ENCODE results near the gene RHBDD1. TPM values are rescaled to one million over a fixed set of nuclear protein-coding genes. Genes with fewer than 3 reads are reported as not detected.

The RHBDD1 gene
- total RNA-seq, 1 donor from 2014 or later: 40.6 TPM

GRCh38 chr2:226965376-226965775 is 129.5 kb downstream of the RHBDD1 start:
- intact Hi-C loops (cut with DNase I): no loop called here
- no peak for DNase-seq (ENCODE audit: low spot score)

GRCh38 chr2:226969417-226970080 is 133.7 kb downstream of the RHBDD1 start:
- no peak for DNase-seq (ENCODE audit: low spot score)
- intact Hi-C loops (cut with DNase I): no loop called here

DNA sequence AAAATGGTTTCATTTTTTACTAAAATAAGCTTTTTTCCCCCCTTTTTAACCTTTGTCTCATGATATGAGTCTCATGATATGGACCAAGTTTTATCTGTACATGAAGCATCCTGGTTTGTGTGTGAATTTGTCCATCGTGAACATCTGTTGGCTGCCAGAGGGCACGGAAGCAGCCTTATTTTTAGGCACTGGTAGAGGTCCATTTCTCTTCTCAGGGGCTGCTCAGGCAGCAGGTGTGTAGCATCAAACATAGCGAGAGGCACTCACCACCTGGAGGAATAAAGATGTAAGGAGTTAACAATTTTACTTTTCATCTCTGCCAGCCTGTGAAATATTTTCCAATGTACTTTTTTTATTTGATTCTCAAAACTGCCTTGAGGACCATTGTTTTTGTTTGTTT is 134.5 kb downstream of the RHBDD1 start:
- intact Hi-C loops (cut with DNase I): no loop called here
- DNase-seq (ENCODE audit: low spot score): no peak

GRCh38 chr2:226971084-226971483 is 135.2 kb downstream of the RHBDD1 start:
- no peak for DNase-seq (ENCODE audit: low spot score)
- intact Hi-C loops (cut with DNase I): no loop called here

GRCh38 chr2:226971770-226972169 is 135.9 kb downstream of the RHBDD1 start:
- intact Hi-C loops (cut with DNase I): no loop called here
- no peak for DNase-seq (ENCODE audit: low spot score)

GRCh38 chr2:226973816-226974215 is 138.0 kb downstream of the RHBDD1 start:
- DNase-seq (ENCODE audit: low spot score): no peak
- intact Hi-C loops (cut with DNase I): no loop called here

DNA sequence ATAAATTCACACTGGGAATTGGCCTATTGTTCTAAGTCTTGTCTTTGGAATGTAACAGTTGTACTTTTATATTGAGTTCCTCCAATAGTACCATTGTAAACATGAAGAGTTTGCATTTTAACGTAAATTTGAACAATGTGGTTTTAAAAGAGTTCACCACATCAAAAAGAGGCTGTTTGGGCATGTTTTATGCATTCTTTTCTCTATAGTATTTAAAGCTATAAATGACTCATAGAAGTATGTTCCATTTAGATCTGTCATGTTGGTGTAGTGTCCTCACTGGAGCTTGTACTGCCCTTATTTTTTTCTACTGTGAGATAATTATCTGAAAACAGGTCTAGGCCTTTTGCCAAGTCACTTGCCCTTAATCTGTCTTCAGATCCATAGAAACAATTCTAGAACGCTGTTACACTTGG is 141.9 kb downstream of the RHBDD1 start:
- DNase-seq (ENCODE audit: low spot score): no peak
- intact Hi-C loops (cut with DNase I): no loop called here

GRCh38 chr2:226978300-226978699 is 142.4 kb downstream of the RHBDD1 start:
- intact Hi-C loops (cut with DNase I): no loop called here

GRCh38 chr2:226979004-226979403 is 143.2 kb downstream of the RHBDD1 start:
- intact Hi-C loops (cut with DNase I): no loop called here
- DNase-seq (ENCODE audit: low spot score): no peak

More at GRCh38 chr2:226978300-226978699, 142.4 kb downstream of the RHBDD1 start:
- DNase-seq (ENCODE audit: low spot score): no peak

- no peak for DNase-seq (ENCODE audit: low spot score)
- intact Hi-C loops (cut with DNase I): loop anchor here (5.0 kb wide), 1 partner anchor 180 kb away; no protein-coding TSS in a partner anchor
Measured at GRCh38 chr2:226981791-226982326, 146.0 kb downstream of the RHBDD1 start.

DNA sequence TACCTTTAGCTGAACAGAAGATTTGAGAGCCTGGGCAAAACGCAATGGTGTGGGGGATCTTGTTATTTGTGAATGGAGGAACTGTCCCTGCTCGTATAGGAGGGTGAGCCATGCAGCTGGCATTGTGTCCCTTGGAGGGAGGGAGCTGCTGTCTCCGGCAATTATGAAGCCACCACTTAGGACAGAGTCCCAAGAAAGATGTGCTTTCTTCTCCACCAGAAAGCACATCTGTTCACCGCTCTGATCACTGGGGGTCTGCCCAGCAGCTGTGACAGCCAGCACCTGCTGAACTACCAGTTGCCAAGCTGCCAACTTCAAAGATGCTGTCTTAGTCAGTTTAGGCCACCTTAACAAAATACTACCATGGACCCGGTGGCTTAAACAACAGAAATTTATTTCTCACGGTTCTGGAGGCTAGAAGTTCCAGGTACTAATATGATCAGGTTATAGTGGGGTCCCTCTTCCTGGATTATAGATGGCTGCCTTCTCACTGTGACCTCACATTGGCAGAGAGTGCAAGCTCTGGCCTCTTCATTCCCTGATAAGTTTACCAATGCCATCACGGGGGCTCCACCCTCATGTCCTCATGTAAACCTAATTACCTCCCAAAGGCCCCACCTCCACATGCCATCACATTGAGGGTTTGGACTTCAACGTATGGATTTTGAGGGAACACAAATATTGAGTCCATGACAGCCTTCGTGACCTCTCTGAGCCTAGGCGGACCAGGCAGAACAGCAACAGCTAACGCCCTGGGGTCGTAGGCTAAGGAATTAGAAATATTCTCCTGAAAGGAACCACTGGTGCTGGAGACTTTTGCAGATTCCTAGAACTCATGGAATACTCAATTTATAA is 148.3 kb downstream of the RHBDD1 start:
- intact Hi-C loops (cut with DNase I): loop anchor here (5.0 kb wide), 1 partner anchor 182 kb away; no protein-coding TSS in a partner anchor
- DNase-seq (ENCODE audit: low spot score): no peak

GRCh38 chr2:226984750-226985582 is 149.1 kb downstream of the RHBDD1 start:
- intact Hi-C loops (cut with DNase I): loop anchor here (5.0 kb wide), 3 partner anchors 183 to 1318 kb away; no protein-coding TSS in a partner anchor
- no peak for DNase-seq (ENCODE audit: low spot score)

- intact Hi-C loops (cut with DNase I): loop anchor here (5.0 kb wide), 2 partner anchors 1098 to 1318 kb away; no protein-coding TSS in a partner anchor
- no peak for DNase-seq (ENCODE audit: low spot score)
Measured at GRCh38 chr2:226985583-226985946, 149.7 kb downstream of the RHBDD1 start.

GRCh38 chr2:226991663-226992062 is 155.8 kb downstream of the RHBDD1 start:
- intact Hi-C loops (cut with DNase I): no loop called here

DNA sequence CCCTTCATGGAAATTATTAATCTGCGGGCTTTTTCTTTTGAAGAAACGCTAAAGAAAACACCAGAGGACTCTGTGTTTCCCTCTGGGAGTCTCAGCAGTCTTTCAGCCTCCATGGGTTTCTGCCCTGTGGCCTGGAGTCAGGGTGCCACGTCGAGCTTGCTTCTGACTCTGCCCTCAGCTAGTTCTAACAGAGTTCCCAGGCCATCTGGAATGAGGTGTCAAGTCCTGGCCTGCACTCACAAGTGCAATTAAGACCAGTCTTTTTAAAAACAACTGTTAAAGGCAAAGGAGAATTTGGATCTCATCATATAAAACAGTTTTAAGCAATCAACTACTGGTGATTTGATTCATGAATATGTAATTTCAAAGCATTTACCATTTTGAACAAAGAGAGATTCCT is 157.3 kb downstream of the RHBDD1 start:
- DNase-seq (ENCODE audit: low spot score): no peak
- intact Hi-C loops (cut with DNase I): no loop called here

More at GRCh38 chr2:226991663-226992062, 155.8 kb downstream of the RHBDD1 start:
- DNase-seq (ENCODE audit: low spot score): no peak

- intact Hi-C loops (cut with DNase I): no loop called here
- DNase-seq (ENCODE audit: low spot score): no peak
Measured at GRCh38 chr2:226994775-226995174, 158.9 kb downstream of the RHBDD1 start.

DNA sequence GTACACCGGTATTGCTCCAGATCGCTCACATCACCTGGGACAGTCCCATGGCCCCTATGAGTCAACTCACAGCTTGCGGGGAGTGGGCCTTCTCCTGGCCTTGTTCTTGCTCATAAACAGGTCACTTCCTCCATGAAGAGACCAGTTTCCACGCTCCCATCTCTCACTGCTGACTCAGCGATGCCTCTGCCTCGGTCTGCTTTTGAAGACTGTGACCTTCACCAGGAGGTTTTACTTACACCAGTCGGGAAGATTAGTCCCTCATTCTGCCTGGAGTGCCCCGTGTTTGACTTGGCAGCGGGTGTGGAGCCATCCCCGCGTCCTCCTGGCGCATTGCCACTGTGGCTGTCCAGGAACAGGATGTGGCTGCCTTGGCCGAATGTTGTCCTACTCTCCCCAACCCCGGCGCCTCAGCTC is 159.8 kb downstream of the RHBDD1 start:
- no peak for DNase-seq (ENCODE audit: low spot score)
- intact Hi-C loops (cut with DNase I): no loop called here

DNA sequence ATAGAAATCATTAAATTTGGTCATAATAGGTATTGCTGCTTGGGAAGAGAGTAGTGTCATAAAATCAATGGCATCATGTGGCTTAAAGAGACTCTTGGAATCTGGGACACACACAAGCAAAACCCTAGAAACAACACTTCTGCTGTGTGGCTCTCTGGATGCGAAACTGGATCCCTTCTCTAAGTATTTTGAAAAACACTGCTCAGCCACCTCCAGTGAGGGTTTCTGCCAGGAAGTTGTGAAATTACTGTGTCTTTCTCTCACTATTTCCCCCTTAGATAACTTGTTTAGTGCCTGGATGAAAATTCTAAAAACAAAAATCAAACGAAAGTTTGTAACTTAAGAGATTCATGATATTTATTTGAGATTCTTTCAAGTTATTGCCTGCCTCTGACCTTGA is 163.8 kb downstream of the RHBDD1 start:
- intact Hi-C loops (cut with DNase I): no loop called here
- no peak for DNase-seq (ENCODE audit: low spot score)

DNA sequence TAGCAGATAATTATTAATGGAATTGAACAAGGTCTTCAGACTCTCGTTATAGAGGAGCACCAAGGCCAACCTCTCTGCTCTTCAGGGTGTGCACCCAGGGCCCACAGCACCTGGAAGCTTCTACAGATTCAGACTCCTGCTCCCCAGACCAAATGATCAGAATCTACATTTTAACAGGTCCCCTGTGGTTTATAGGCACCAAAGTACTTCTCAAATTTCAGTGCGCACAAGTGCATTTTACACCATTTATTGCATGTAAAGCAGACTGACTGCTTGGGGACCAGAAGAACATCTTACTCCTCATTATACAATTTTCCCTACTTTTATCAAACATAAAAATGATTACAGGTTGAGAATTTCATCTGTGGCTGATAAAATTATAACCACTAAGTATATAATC is 164.3 kb downstream of the RHBDD1 start:
- intact Hi-C loops (cut with DNase I): no loop called here
- no peak for DNase-seq (ENCODE audit: low spot score)

GRCh38 chr2:227004482-227004881 is 168.6 kb downstream of the RHBDD1 start:
- no peak for DNase-seq (ENCODE audit: low spot score)
- intact Hi-C loops (cut with DNase I): no loop called here

Measured in cardiac septum (tissue), 1 donor.